Right renal cortex interstitium (tissue), 3 donors: ENCODE measurements around the gene DENND1B. TPM values are rescaled to one million over a fixed set of nuclear protein-coding genes. Genes with fewer than 3 reads are reported as not detected.
"Not testable (repeated sequence)": the region's sequence is repeated elsewhere in the genome, so short reads cannot be mapped to it uniquely, and the experiment has no call there.

Experiments used
- DNase-seq, 3 donors: peaks; one replicate each; pipeline ENCODE4 v3.0.0-alpha.2; 2013; ENCODE audit warnings: low read depth in 3 of 3, low spot score in 2 of 3
- polyA plus RNA-seq, 3 donors: library from polyadenylated mRNA; unstranded; fragments of 120-200 nt; gene quantifications; one replicate each; pipeline ENCODE4 v1.2.1, GENCODE V29; 2013; ENCODE audit not compliant: insufficient read length in 3 of 3

Gene DENND1B
- polyA plus RNA-seq, 3 donors: 12.3 to 14.3 (median 13.5) TPM

GRCh38 chr1:197575531-197575930 is 199.7 kb downstream of the DENND1B start:
- DNase-seq: not testable (repeated sequence)

- DNase-seq: no peak
Measured at GRCh38 chr1:197572169-197572568, 203.1 kb downstream of the DENND1B start.

GRCh38 chr1:197567442-197567841 is 207.8 kb downstream of the DENND1B start:
- DNase-seq: no peak

GRCh38 chr1:197561041-197561440 is 214.2 kb downstream of the DENND1B start:
- DNase-seq: no peak

- DNase-seq: no peak
Measured at GRCh38 chr1:197559655-197560054, 215.6 kb downstream of the DENND1B start.

- no peak for DNase-seq
Measured at GRCh38 chr1:197559244-197559643, 216.0 kb downstream of the DENND1B start.

GRCh38 chr1:197557302-197557701 is 218.0 kb downstream of the DENND1B start:
- no peak for DNase-seq

GRCh38 chr1:197553281-197553680 is 222.0 kb downstream of the DENND1B start:
- DNase-seq: no peak

- DNase-seq: no peak
Measured at GRCh38 chr1:197546989-197547388, 228.3 kb downstream of the DENND1B start.

- DNase-seq: no peak
Measured at GRCh38 chr1:197544553-197544952, 230.7 kb downstream of the DENND1B start.

- DNase-seq: no peak
Measured at GRCh38 chr1:197544130-197544529, 231.2 kb downstream of the DENND1B start.

- DNase-seq: no peak
Measured at GRCh38 chr1:197541411-197541810, 233.9 kb downstream of the DENND1B start.

- DNase-seq: peak in 2 of 3 donors; percentile 1
Measured at GRCh38 chr1:197526736-197527371, 248.4 kb downstream of the DENND1B start.

- peak in 2 of 3 donors; percentile 2 to 4 for DNase-seq
Measured at GRCh38 chr1:197521118-197521739, 254.1 kb downstream of the DENND1B start.

- no peak for DNase-seq
Measured at GRCh38 chr1:197519741-197520334, 255.4 kb downstream of the DENND1B start.

GRCh38 chr1:197515421-197515820 is 259.9 kb downstream of the DENND1B start:
- DNase-seq: no peak

- no peak for DNase-seq
Measured at GRCh38 chr1:197510691-197511378, 264.4 kb downstream of the DENND1B start.

- DNase-seq: no peak
Measured at GRCh38 chr1:197496722-197497121, 278.6 kb downstream of the DENND1B start.

- DNase-seq: not testable (repeated sequence)
Measured at GRCh38 chr1:197491505-197491904, 283.8 kb downstream of the DENND1B start.

- no peak for DNase-seq
Measured at GRCh38 chr1:197486946-197487345, 288.3 kb downstream of the DENND1B start.

- DNase-seq: no peak
Measured at GRCh38 chr1:197485790-197486189, 289.5 kb downstream of the DENND1B start.
